ENCODE data around the gene SCN9A.

Gene SCN9A

GRCh38 chr2:166180951-166181812 is 194.6 kb downstream of the SCN9A start:
- DNase-seq, result peak in 28 of 56 donors; percentile 1 to 63 (median 6)

- DNase-seq, result no peak
Measured at GRCh38 chr2:166179201-166179600, 196.5 kb downstream of the SCN9A start.

DNA sequence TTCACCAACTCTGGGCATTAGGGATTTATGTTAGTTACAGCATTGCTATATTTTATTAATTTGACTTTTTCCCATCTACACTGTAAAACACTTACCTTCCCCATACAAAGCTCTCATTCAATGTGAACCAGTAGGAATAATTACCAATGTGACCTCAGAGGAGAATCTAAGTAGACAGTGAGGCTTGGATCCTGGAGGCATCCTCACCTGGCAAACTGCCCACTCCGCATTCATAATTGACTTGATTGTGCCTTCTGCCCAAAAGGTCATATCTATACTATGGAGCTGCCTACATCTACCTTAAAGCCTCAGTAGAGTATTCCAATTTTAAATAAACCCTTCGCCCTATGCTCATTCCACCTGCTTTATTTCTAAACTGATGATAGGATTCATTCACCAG is 202.5 kb downstream of the SCN9A start:
- DNase-seq, result peak in 1 of 56 donors; percentile 0

DNA sequence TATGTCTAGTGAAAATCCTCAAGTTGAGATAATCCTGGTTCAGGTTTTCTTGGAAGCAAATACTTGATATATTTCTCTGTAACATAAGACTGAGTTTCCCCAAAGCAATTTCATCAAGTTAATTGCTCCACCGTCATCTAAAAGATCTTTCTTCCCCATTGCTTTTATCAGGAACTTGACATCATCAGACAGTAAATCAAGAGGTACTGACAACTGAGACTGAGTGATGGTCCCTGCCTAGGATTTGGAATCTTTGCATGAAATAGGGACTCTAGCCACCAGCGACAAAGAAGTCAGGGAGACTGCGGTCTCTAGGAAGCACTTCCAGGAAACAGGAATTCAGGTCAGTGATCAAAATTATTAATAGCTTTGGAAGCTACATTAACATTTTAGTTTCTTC is 204.5 kb downstream of the SCN9A start:
- DNase-seq, result no peak

GRCh38 chr2:166170356-166170755 is 205.4 kb downstream of the SCN9A start:
- no peak for DNase-seq

DNA sequence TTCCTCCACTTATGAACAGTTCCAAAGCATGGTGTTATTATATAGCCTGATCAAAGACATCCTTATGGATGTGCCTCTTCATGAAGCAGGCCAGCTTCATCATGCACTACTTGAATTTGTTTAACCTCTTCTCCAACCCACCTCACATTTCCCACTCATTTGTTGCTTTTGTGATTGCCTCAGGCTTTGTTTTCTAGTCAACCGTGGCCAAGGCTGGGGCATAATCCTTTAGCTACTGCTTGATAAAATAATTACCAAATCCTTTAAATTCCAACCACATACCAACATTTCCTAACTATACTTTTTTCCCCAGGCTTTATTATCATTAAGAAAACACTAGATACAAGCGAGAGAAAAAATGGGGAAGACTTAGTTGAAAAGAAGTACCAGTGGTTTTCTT is 208.3 kb downstream of the SCN9A start:
- no peak for DNase-seq

DNA sequence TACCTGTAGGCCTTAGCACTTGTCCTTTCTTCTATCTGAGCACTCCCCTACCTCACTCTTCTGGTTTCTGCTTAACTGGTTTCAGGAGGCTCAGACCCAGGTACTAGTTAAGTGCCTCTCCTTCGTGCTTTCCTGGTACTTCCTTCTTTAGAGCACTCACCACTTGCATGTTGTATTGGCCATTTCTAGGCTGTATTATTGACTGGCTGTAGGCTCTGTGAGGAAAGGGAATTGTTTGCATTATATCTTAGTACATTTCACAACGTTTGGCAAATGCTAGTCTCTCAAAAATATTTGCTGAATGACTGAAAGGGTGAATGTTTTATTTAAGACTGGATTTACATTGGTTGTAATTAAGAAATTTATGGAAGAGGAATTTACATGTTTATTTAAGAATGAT is 212.0 kb downstream of the SCN9A start:
- no peak for DNase-seq

GRCh38 chr2:166158546-166158945 is 217.2 kb downstream of the SCN9A start:
- no peak for DNase-seq

- DNase-seq, result no peak
Measured at GRCh38 chr2:166157578-166157977, 218.2 kb downstream of the SCN9A start.

DNA sequence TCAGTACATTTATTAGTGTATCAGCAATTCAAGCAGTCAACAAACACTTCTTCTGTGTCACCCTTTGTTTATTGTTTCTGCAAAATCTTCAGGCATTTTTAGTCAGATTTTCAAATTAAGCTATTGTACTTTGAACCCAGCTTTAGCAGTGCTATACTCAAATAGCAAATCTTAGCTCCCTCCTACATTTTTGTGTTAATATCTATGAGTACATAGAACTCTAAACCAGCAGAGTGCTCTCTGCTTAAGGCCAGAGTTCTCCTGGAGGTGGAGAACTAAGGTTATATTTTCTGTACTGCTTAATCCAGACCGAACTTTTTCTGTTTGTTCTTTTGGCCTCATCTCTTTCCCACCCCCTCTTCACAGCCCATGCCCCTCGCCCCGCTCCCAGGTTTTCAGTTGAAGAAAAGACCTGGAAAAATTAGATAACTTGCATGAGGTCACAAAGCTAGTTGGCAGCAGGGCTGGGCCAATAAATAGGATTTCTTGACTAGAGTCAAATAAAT is 218.7 kb downstream of the SCN9A start:
- no peak for DNase-seq

- no peak for DNase-seq
Measured at GRCh38 chr2:166155589-166155988, 220.2 kb downstream of the SCN9A start.

- DNase-seq, result no peak
Measured at GRCh38 chr2:166154685-166155338, 220.9 kb downstream of the SCN9A start.

GRCh38 chr2:166152064-166152463 is 223.7 kb downstream of the SCN9A start:
- DNase-seq, result no peak

DNA sequence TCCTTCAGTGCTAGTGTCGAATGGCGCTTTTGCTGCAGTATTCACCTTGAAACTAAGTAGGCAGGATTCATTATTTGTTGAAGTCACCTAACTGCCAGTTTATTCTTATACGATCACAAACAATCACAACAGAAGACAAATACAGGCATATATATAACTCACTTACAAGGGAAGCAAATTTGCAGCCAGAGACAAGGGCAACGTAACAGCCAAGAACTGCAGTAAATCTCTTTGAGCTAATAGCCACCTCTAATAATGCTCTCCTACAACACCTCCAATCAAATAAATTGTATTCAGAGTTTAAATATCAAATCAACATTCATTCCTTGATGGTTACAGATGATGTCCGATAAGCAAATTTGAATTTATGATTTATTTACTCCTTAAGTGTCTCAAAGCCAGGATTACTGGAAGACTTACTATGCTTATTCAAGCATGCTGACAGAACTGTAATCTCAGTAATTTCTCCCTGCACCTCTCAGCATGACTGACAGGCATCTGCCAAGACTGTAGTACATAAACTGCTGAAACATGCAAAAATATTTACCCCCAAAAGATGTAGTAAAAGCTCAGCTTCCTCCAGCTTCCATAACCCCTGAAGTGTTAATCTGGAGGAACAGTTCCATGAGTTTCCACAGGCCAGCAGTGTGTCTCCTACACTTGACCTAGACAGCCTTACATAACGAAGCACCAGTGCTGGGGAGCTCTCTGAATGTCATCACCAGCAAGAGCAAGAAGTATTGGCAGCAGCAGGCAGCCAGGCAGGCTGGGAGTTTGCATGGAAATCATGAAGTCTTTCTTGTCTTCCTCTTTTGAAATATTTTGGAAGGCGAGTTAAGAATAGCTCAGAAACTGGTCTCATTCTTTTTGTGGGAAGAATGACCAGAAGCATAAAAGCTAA is 227.0 kb downstream of the SCN9A start:
- peak in 1 of 56 donors; percentile 17 for DNase-seq

DNA sequence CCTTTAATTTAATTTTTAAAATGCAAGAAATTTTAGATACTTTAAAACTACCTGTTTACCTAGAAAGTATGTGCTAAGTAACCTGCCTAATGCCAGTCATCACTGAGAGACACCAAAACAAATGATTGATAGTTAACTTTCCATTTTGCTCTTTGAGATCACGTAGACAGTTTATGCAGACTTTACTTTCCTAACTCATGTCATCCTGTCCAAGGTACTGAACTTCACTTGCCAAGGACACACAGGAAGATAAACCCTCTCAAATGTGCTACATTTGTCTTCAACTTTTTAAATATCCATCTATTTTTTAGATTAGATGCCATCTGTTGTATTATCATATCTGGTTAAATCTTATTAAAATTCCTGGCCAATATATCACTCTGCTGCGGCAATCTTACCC is 227.9 kb downstream of the SCN9A start:
- DNase-seq, result no peak

All from amygdala (tissue), 56 donors.